Fibroblast of villous mesenchyme (primary cell): ENCODE measurements around the gene TPD52L1. TPM values are rescaled to one million over a fixed set of nuclear protein-coding genes. Genes with fewer than 3 reads are reported as not detected.

Experiments used
- DNase-seq: peaks from one replicate; pipeline ENCODE4 v3.0.0-alpha.2; 2010; ENCODE audit warnings: low read depth
- H3K4me3 ChIP-seq: 2 replicates; pipeline ENCODE4 v1.5.1; 2011; ENCODE audit warnings: low read depth, mild to moderate bottlenecking, low read length
- total RNA-seq: library from RNA; depleted of rRNA; stranded (reverse); fragments of >200 nt; gene quantifications from 2 replicates; pipeline ENCODE4 v1.2.3, GENCODE V29; 2012
- TF ChIP-seq, protein P1 (sequence below): IDR thresholded peaks from 2 replicates; pipeline ENCODE4 v1.5.1; 2012; ENCODE audit warnings: low read depth, mild to moderate bottlenecking, low read length; ENCODE audit not compliant: insufficient read depth

The TPD52L1 gene
- total RNA-seq, 1 donor, result 9.9 TPM

DNA sequence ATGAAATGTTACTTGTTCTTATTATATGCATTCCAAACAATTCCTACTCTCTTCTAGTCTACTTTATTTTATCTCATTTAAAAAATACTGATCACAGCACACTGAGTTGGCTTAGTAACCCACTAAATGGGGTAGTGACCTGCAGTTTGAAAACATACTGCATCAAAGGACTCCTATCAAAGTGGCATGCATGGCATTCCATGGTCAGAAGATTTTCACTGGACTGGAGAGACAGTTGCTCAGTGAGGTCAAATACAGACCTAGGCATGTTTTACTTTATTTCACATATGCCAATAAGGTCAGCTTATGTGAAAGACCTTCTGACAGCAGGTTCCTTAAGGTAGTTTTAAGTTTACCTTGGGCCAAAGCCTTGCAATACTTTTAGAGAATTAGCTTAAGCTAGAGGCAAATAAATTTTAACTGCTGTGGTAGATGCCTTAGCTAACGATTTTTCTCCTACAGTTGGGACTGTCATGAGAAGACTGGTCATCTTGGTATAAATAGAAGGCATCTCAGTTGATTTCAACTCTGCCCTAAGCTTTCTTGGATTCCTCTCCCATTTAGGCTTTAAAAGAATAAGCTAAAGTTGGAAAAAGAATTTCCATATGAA is 35.1 kb downstream of the TPD52L1 start:
- H3K4me3 ChIP-seq, result no peak overlapping the region
- no peak for DNase-seq
- TF ChIP-seq, protein P1, sequence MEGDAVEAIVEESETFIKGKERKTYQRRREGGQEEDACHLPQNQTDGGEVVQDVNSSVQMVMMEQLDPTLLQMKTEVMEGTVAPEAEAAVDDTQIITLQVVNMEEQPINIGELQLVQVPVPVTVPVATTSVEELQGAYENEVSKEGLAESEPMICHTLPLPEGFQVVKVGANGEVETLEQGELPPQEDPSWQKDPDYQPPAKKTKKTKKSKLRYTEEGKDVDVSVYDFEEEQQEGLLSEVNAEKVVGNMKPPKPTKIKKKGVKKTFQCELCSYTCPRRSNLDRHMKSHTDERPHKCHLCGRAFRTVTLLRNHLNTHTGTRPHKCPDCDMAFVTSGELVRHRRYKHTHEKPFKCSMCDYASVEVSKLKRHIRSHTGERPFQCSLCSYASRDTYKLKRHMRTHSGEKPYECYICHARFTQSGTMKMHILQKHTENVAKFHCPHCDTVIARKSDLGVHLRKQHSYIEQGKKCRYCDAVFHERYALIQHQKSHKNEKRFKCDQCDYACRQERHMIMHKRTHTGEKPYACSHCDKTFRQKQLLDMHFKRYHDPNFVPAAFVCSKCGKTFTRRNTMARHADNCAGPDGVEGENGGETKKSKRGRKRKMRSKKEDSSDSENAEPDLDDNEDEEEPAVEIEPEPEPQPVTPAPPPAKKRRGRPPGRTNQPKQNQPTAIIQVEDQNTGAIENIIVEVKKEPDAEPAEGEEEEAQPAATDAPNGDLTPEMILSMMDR, result no peak

DNA sequence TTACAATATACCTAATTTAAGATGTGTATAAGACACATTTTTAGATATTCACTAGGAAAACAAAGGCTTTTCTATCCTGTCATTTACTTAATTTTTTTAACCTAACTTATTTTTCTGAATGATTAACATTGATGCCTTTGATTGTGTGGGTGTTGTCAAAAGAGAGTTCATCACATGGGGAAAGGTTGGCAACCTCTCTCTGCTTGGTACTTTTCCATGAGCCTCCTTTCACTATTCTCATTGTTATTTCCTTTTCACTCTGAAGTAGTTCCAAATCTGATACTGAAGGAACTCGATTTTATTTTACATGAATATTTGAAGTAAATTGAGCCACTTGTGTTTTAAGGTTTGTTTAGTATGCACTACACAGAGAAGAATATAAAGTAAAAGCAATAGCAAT is 35.9 kb downstream of the TPD52L1 start:
- TF ChIP-seq, protein P1, result no peak
- DNase-seq, result no peak

DNA sequence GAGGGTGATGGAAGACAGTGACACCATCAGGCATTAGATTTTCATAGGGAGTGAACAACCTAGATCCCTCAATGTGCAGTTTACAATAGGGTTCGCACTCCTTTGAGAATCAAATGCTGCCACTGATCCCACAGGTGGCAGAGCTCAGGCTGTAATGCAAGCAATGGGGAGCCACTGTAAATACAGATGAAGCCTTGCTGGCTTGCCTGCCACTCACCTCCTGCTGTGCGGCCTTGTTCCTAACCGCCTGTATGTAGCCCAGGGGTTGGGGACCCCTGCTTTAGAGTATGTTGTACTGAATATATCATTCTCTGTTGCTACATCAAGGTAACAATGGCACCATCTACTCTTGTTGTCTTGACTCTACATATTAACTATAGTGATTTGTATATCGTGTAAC is 37.1 kb downstream of the TPD52L1 start:
- TF ChIP-seq, protein P1, result no peak
- no peak overlapping the region for H3K4me3 ChIP-seq
- no peak for DNase-seq

More for the DNA sequence above, 35.9 kb downstream of the TPD52L1 start:
- no peak overlapping the region for H3K4me3 ChIP-seq

DNA sequence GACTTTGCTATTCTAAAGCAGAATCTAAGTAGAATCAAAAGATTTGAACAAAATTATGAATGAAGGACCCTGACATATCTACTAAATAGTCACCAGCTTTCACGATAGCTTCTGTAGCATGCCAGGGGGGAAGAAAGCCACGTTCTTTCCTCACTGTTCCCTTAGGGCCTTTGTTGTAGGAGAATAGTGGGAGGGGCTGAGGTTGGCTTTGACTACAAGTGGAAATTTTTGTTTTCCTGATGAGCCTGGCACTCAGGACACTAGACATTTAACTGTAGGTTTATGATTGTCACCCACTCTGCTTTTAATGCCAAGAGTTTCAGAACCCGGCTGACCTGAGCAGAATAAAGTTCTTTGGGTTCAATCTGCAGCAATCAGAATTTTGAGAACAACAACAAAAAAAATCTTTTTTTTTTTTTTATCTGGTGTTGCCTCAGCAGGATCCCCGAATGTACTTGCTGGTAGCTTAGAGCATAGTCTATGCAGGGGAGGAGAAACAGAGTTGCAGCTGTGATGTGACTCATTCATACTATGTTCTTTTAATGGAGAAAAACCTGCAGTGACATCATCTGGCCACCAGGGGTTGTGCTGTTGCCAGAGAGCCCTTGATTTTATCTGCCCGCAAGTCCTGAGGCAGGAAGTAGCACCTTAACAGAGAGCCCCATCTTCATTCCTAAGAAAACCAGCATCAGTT is 38.5 kb downstream of the TPD52L1 start:
- no peak overlapping the region for H3K4me3 ChIP-seq
- peak; percentile 86 for DNase-seq
- TF ChIP-seq, protein P1, result peak; percentile 85

DNA sequence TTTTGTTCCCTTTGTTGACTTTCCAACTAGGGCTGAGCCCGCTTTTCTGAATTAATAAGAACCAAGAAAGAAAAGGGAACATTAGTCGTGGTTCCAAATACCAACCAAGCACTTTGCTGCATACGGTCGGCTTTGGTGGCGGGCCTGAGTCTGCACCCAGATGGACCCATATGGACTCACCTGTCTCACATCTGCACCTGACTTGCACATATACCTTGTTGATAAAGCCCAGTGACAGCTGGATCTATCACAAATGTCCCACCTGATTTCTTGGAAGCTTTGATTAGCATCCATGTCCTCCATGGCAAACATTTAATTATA is 39.0 kb downstream of the TPD52L1 start:
- DNase-seq, result no peak
- TF ChIP-seq, protein P1, result no peak

DNA sequence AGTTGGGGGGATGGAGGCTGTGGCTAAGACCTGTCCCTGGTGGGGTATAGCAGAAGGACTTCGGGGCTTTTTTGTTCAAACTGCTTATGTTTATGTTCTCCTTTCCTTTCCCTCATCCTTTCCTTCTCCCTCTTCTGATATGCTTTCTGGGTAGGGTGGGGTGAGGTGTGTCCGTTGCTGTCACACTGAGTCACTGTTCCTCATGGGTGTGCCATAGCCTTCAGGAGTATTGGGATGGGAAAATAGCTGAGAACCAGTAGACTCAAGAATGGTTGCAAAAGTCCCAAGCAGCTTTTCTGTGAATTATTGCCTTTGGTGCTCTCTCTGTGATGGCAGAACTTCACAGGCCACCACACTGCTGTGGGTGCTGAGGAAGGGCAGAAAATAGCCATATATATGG is 39.6 kb downstream of the TPD52L1 start:
- no peak overlapping the region for H3K4me3 ChIP-seq
- DNase-seq, result no peak
- TF ChIP-seq, protein P1, result no peak

More for the DNA sequence above, 39.0 kb downstream of the TPD52L1 start:
- no peak overlapping the region for H3K4me3 ChIP-seq
